GM18873 (cell line): Measurements from ENCODE around the gene LBHD2.
"Not testable (repeated sequence)": the region's sequence is repeated elsewhere in the genome, so short reads cannot be mapped to it uniquely, and the experiment has no call there.

ENCODE experiments used
- ATAC-seq: cut with Tn5 transposase; IDR thresholded peaks from one replicate; pipeline ENCODE4 v1.9.1; 2021; ENCODE audit warnings: mild to moderate bottlenecking, moderate library complexity, moderate number of reproducible peaks; ENCODE audit not compliant: unreplicated experiment, low FRiP score

Gene LBHD2

GRCh38 chr14:103084021-103084919, at the start of gene LBHD2:
TSS of gene LBHD2 (plus strand) at chr14:103084210. CDS start at chr14:103086013, 1,803 bp downstream.
- ATAC-seq: no peak

DNA sequence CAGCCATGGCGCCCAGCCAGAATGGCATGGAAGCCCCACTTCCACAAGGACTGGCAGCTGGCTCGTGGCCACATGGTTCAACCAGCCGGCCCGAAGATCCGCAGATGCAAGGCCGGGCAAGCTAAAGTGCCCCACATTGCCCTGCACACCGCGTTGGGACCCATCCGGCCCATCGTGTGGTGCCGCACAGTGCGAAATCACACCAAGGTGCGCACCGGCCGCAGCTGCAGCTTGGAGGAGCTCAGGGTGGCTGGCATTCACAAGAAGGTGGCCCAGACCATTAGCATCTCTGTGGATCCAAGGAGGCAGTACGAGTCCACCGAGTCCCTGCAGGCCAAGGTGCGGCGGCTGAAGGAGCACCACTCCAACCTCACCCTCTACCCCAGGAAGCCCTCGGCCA, 42.5 kb upstream of the LBHD2 start:
- no peak for ATAC-seq

- no peak for ATAC-seq
Observed at GRCh38 chr14:103043257-103044015, 40.6 kb upstream of the LBHD2 start.

DNA sequence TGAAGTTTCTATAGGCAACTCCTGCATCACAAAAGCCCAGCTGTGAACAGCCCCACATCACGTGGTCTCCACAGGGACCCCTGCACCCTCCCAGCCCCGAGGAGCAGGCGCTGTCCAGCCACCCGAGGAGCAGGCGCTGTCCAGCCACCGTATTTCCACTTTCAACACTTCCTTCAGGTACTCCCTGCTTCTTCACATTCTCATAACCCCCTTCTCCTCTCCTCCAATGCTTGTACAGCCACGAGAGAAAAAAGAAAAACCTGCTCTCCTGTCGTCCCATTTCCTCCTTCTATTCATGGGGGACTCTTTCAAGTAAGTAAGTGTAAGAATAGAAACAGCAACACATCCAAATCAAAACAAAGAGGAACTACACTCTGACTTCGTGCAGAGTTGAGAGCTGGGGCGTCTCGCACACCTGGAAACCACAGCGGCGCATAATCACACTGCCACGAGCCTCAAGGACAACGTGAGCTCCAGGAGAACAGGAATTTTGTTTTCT, 38.6 kb upstream of the LBHD2 start:
- no peak for ATAC-seq

DNA sequence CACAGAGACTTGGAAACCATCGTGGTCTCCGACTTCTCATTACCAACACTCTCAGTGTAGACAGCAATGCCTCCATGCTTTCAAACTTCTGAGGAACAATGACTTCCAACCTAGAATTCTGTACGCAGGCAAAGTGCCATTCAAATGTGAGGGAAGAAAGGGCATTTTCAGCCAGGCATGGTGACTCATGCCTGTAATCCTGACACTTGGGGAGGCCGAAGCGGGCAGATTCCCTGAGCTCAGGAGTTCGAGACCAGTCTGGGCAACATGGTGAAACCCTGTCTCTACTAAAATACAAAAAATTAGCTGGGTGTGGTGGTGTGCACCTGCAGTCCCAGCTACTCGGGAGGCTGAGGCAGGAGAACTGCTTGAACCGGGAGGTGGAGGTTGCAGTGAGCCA, 36.6 kb upstream of the LBHD2 start:
- ATAC-seq: not testable (repeated sequence)

- ATAC-seq: no peak
Observed at GRCh38 chr14:103050935-103051334, 33.1 kb upstream of the LBHD2 start.

GRCh38 chr14:103052407-103052806, 31.6 kb upstream of the LBHD2 start:
- no peak for ATAC-seq

- ATAC-seq: no peak
Observed at GRCh38 chr14:103055695-103056094, 28.3 kb upstream of the LBHD2 start.

GRCh38 chr14:103056322-103057027, 27.5 kb upstream of the LBHD2 start:
- ATAC-seq: no peak

GRCh38 chr14:103057028-103057371, 27.0 kb upstream of the LBHD2 start:
- ATAC-seq: no peak

GRCh38 chr14:103057372-103058163, 26.4 kb upstream of the LBHD2 start, which contains the start of gene CDC42BPB:
TSS of gene CDC42BPB (minus strand) at chr14:103057549. CDS start at chr14:103057173, 376 bp downstream.
- ATAC-seq: no peak

- no peak for ATAC-seq
Observed at GRCh38 chr14:103058164-103059055, 25.6 kb upstream of the LBHD2 start.

- ATAC-seq: no peak
Observed at GRCh38 chr14:103059556-103059955, 24.5 kb upstream of the LBHD2 start.

DNA sequence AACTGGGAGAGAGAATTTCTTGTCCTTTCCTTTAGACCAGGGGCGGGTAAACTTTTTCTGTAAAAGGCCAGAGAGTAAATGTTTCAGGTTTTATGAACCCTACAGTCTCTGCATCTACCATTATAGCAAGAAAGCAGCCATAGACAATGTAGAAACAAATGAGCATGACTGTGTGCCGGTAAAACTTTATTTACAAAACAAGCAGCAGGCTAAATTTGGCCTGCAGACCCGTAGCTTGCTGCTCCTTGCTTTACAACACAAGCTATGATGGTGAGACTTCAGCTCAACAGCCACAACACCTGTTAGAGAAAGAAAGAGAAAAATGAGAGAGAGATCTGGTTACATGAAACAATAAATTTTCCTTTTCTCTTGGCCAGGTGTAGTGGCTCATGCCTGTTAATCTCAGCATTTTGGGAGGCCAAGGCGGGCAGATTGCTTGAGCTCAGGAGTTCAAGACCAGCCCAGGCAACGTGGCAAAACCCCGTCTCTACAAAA, 22.5 kb upstream of the LBHD2 start:
- ATAC-seq: no peak

DNA sequence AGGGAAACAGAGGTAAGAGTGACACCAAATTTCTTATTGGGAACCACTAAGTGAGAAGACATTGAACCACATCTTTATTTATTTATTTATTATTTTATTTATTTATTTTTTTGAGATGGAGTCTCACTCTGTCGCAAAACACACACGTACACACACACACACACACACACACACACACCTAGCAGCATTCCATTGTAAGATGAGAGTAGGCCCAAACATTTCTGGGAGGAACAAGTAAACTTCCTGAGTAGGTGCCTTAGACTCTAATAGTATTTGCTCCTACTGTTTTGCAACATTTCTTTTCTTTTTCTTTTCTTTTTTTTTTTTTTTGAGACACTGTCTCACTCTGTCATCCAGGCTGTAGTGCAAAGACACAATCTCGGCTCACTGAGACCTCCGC, 19.6 kb upstream of the LBHD2 start:
- ATAC-seq: no peak

DNA sequence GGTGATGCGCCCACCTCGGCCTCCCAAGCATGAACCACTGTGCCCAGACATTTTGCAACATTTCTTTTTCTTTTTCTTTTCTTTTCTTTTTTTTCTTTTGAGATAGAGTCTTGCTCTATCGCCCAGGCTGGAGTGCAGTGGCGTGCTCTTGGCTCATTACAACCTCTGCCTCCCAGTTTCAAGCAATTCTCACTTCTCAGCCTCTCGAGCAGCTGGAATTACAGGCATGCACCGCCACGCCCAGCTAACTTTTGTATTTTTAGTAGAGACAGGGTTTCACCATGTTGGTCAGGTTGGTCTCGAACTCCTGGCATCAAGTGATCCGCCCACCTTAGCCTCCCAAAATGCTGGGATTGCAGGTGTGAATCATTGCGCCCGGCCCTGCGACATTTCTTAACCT, 19.0 kb upstream of the LBHD2 start:
- ATAC-seq: no peak

GRCh38 chr14:103065861-103066260, 18.1 kb upstream of the LBHD2 start:
- no peak for ATAC-seq

DNA sequence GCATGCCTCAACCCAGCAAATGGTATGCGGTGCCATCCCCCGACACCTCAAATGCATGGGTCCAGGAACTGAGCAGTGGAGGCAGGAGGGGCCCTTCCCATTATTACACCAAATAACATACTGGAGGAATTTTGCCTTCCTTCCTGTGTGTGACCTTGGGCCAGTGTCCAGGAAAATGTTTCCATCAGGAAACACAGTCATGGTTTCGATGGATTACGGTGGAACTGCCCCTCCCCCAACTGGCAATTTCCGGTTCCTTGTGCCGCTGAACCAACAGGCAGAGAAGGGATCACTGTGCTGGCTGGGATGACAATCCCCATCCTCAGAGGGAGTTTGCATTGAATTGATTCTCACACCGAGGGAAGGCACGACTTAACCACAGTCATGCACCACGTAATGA, 17.6 kb upstream of the LBHD2 start:
- ATAC-seq: no peak
